HG02588 (cell line): ENCODE measurements around the gene NAA50.

Experiments used
- ATAC-seq: cut with Tn5 transposase; IDR thresholded peaks from one replicate; pipeline ENCODE4 v1.9.1; 2021; ENCODE audit warnings: mild to moderate bottlenecking, moderate library complexity; ENCODE audit not compliant: unreplicated experiment

The NAA50 gene

GRCh38 chr3:113743006-113743630, 2.9 kb downstream of the NAA50 start:
- no peak for ATAC-seq

DNA sequence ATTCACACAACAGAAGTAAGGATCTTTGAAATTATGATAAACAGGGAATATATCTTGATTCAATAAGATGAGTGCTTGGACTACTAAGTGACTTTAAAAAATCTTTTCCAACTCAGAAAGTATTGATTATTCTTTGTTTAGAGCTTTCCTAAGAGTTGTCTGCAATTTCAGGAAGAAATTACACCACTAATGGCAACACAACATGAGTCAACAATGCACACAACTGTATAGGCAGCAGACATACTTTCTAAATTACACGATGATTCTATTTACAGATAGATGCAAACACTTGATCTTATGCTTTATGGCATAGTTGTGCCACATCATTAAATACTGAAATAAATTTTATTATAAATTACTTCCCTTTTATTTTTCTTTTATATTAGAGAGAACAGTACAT, 4.4 kb downstream of the NAA50 start:
- no peak for ATAC-seq

- no peak for ATAC-seq
These were observed 5.0 kb downstream of the NAA50 start for GRCh38 chr3:113741086-113741485.

- peak; percentile 70 for ATAC-seq
These were observed 9.4 kb downstream of the NAA50 start for GRCh38 chr3:113736548-113737089.

GRCh38 chr3:113731694-113732093, 14.4 kb downstream of the NAA50 start:
- ATAC-seq, result no peak

DNA sequence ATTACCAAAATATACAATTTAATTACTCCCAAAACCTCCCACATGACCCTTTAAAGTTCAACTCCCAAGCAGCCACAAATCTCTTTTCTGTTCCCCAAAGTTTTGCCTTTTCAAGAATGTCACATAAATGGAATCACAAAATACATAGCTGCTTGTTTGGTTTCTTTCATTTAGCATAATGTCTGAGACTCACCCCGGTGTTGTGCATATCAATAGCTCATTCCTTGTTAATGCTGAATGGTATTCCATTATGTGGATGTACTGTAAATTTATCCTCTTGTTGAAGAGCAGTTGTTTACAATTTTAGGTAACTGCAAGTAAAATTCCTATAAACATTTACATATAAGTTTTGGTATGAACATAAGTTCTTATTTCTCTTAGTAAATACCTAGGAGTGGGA, 15.5 kb downstream of the NAA50 start:
- no peak for ATAC-seq

DNA sequence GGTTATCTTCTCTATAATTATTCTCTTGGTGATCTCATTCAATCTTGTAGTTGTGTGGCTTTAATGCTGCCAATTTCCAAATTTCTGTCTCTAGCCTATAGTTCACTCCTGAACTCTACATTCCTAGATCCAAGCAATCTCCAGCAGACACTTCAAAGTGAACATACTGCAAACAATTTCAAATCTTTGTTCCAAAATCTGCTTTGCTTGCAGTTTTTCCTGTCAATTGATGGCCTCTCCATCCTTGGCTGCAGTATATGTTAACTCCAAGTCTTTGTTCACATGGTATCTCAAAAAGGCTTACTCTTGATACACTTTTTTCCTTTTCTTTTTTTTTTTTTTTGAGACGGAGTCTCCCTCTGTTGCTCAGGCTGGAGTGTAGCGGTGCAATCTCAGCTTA, 17.4 kb downstream of the NAA50 start:
- ATAC-seq, result no peak

DNA sequence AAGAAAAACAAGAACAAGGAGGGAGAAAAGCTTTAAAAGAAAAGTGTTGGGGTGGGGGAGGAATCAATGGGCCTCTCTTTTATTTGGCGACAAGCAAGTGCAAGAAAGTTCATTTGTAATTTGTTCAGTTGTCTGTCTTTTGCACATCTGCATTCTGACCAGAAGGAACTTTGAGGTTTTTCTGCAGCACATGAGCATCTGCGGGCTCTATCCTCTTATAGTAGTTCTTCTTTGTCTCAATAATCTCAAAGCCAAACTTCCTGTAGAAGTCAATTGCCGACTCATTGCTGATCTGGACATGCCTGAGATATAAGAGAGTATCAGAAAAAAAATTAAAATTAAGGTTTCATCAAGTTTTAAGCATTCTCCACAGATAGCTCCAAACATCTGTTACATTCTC, 24.4 kb downstream of the NAA50 start:
- no peak for ATAC-seq

GRCh38 chr3:113719758-113720157, 26.3 kb downstream of the NAA50 start:
- no peak for ATAC-seq

- ATAC-seq, result no peak
These were observed 26.8 kb downstream of the NAA50 start for GRCh38 chr3:113719294-113719693.

DNA sequence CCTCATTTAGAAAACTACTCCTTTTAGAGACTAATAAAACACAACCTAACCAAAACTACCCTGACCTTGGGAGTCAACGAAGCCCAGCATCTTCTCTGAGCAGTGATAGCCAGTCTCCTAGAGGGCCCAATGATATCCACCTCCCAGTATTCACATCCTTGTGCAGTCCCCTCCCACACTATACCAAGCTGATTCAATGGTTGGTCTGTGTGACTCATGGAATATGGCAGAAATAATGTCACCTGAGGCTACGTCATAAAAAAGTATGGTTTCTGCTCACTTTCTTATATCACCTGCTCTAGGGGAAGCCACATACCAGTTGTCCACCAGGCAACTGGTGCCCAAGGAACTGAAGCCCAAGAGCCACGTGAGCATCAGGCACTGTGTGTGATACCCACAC, 28.2 kb downstream of the NAA50 start:
- ATAC-seq, result no peak

DNA sequence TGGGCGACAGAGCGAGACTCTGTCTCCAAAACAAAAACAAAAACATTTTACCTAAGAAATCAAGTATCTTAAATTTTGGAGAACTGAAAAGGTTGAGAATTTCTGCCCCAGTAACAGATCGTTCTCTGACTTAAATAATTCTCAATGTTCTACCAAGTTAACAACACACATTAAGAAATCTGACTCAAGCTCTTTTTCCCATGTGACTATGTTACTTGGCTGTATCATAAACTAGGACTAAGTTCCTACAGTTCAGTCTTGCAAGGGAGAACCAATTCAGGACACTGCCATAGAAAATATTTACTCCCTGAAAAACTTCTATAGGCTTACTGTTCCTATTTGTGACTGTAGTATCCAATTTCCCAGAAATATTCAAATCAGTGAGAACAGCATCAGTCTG, 28.7 kb downstream of the NAA50 start:
- ATAC-seq, result no peak

- ATAC-seq, result no peak
These were observed 31.3 kb downstream of the NAA50 start for GRCh38 chr3:113714702-113715101.

- ATAC-seq, result no peak
These were observed 33.9 kb downstream of the NAA50 start for GRCh38 chr3:113712129-113712528.

- no peak for ATAC-seq
These were observed 38.2 kb downstream of the NAA50 start for GRCh38 chr3:113707835-113708234.

GRCh38 chr3:113698956-113699355, 47.1 kb downstream of the NAA50 start:
- ATAC-seq, result no peak

DNA sequence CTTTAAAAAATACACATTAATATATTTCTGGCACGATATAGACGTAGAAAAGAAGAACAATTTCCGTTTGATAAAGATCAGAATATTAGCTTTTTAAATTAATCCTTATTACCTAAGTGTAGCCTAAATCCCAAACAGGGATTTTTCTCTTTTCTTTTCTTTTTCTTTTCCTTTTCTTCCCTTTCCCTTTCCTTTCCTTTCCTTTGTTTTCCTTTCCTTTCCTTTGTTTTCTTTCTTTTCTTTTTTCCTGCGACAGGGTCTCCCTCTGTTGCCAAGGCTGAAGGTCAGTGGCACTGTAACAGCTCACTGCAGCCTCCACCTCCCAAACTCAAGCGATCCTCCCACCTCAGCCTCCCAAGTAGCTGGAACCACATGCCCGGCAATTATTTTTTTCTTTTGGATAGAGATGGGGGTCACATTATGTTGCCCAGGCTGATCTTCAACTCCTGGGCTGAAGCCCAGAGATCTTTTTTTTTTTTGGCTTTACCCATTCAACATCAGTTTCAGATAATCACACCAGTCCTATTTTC, 47.8 kb downstream of the NAA50 start:
- ATAC-seq, result no peak

DNA sequence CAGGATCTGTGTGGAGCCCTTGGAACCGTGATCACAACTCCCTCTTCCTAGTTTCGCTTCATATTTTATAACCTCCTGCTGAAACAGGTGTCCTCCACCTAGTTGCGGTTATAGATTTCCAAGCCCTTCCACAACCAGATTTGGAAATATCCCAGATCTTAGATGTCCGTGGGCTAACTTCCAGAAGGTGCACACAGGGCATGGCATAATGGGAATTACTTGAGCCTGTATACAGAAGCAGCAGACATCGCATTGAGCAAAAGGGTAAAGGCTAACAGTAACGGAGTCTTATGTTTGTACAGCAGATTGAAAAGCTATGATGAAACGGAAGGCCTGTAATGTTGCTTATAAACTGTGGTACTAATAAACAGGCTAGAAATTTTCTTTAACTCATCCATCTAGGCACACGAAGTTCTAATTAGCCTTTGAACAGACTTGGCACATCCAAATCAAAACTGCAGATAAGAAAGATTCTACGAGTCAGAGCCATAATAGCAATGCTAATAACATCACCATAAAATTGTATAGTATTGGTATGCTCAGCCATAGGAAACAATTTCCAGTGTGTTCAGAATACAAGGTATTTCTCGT, 48.5 kb downstream of the NAA50 start:
- no peak for ATAC-seq

GRCh38 chr3:113696658-113697499, 49.2 kb downstream of the NAA50 start:
- peak; percentile 92 for ATAC-seq

DNA sequence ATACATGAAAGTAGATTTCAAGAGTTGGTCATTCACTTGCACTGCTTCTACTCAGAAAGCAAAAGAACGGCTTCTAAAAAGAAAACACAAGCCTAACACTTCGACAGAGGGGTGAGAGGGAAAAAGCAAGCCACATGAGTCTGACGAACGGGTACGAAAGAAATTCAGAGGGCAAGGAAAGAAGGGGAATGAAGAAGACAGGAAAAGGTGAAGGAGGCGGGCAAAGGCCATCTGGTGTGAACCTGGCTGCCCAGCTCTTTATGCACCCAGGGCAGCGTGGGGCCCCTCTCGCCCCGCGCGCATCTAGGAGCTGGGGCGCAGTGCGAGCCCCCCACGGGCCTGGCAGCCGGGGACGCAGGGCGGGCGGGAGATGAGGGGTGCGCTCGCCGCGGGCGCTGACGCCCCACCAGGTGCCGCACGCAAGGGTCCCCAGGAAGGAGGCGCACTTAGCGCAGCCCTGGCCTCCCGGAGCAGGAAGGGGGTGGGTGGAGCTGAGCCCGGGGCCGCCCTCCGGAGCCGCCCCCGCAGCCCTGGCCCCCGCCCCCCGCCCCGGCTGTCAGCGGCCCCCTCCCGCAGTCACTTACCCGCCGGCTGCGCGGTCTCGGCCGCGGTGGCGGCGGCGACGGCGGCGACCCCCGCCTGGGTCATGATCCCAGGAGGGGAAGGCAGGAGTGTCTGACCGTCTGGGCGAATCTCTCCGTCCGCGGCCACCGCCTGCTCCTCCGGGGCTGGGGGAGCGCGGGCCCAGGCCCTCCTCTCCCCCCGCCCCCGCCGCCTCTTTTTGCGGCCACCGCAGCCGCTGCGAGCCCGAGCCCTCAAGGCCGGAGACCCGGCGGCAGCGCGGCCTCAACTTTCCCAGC, 50.0 kb downstream of the NAA50 start, which contains the start of gene USF3:
Gene USF3 (minus strand): TSS at position 857 of the 860 bp plus-strand sequence. CDS start 21,764 bp downstream, outside the sequence.
- peak; percentile 62 for ATAC-seq

DNA sequence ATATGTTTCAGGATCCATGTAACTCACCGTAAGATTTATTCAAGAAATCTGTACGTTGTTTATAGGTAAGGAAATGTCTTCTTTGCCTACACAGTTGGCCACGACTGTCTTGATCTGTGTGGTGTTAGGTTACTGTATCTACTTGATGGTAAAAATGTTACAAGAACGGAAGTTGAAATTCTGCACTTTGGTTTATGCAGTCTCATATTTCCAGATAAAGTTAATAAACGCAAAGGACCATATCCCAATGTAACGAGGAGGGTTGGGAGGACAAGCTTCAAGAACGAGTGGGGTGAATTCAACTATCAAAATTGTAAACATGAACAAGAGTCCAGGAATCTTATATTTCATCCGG, 50.6 kb downstream of the NAA50 start:
- no peak for ATAC-seq
